GM12878 (cell line): ENCODE data around the gene EPB41L4B. TPM values are rescaled to one million over a fixed set of nuclear protein-coding genes. Genes with fewer than 3 reads are reported as not detected.
A peak's percentile ranks its signal among the peaks of the same experiment; 100 is the strongest.
"Not testable (repeated sequence)": the region's sequence is repeated elsewhere in the genome, so short reads cannot be mapped to it uniquely, and the experiment has no call there.

ENCODE experiments used
- ATAC-seq: fragments of 200-7000 bp; cut with Tn5 transposase; 3 replicates; pipeline ENCODE4 v1.9.1; 2020; ENCODE audit warnings: mild to moderate bottlenecking, moderate library complexity
- BruUV-seq: library from RNA; stranded (reverse); fragments of 400-500 nt; replicated peaks from 2 replicates; lab custom pipeline; 2021; lab: Mats Ljungman, UMichigan
- CTCF ChIA-PET: fragments of 300-600 bp; sonication (Branson Sonifier 250); formaldehyde crosslinking; extraction: SDS; loops from one replicate; lab custom pipeline; 2021; ENCODE audit warnings: inconsistent platforms; lab: Yijun Ruan, JAX
- POLR2A ChIA-PET: fragments of 350-600 bp; formaldehyde crosslinking; extraction: SDS; loops from one replicate; lab custom pipeline; 2021; ENCODE audit warnings: inconsistent platforms; lab: Charles Lee
- RAD21 ChIA-PET: fragments of 300-600 bp; sonication (Branson Sonifier 250); formaldehyde crosslinking; loops from one replicate; lab custom pipeline; 2023; ENCODE audit warnings: antibody characterized with exemption; ENCODE audit not compliant: unreplicated experiment; lab: Charles Lee
- SMC1A ChIA-PET: fragments of 300-600 bp; sonication (Branson Sonifier 250); formaldehyde crosslinking; loops from one replicate; lab custom pipeline; 2023; ENCODE audit not compliant: unreplicated experiment, uncharacterized antibody; lab: Charles Lee
- DNase-seq: peaks from one replicate; pipeline ENCODE4 v3.0.0-alpha.2; 2011; ENCODE audit warnings: low read depth, low spot score
- FAIRE-seq: peaks from 3 replicates; lab custom pipeline; 2011; peaks lifted over from hg19 to GRCh38; lab: Jason Lieb, UNC
- H2AFZ ChIP-seq: 2 replicates; pipeline ENCODE4 v1.6.0; 2011; ENCODE audit warnings: low read depth, low read length, control low read depth; ENCODE audit not compliant: control insufficient read depth
- H3K27ac ChIP-seq: 2 replicates; pipeline ENCODE4 v1.5.1; 2011; ENCODE audit warnings: control low read depth; ENCODE audit not compliant: control insufficient read depth, insufficient read depth
- H3K27me3 ChIP-seq, 2 experiments: replicated peaks in 1 of 2; 2 replicates each; pipeline versions ENCODE4 v1.6.0 to v1.6.1; 2011; ENCODE audit warnings: low read length in 1 of 2; ENCODE audit not compliant: control insufficient read depth in 2 of 2, insufficient read depth in 2 of 2
- H3K36me3 ChIP-seq, 2 experiments: 2 replicates each; pipeline ENCODE4 v1.5.1; 2011; ENCODE audit warnings: low read length in 1 of 2; ENCODE audit not compliant: control insufficient read depth in 2 of 2, insufficient read depth in 2 of 2
- H3K4me1 ChIP-seq: 2 replicates; pipeline ENCODE4 v1.6.1; 2011; ENCODE audit warnings: mild to moderate bottlenecking, low read length, moderate library complexity, mixed read lengths; ENCODE audit not compliant: control insufficient read depth, insufficient read depth
- H3K4me2 ChIP-seq: 2 replicates; pipeline ENCODE4 v1.6.0; 2011; ENCODE audit warnings: control low read depth; ENCODE audit not compliant: control insufficient read depth, insufficient read depth
- H3K4me3 ChIP-seq: fragments of 200-600 bp; sonication (generic); 2 replicates; pipeline ENCODE4 v1.5.1; 2016
- H3K79me2 ChIP-seq: 2 replicates; pipeline ENCODE4 v1.6.0; 2011; ENCODE audit warnings: low read length; ENCODE audit not compliant: control insufficient read depth, insufficient read depth
- H3K9ac ChIP-seq: 2 replicates; pipeline ENCODE4 v1.8.0; 2011; ENCODE audit warnings: low read length, control low read depth, mixed read lengths; ENCODE audit not compliant: control insufficient read depth, insufficient read depth
- H3K9me3 ChIP-seq: replicated peaks from 3 replicates; pipeline ENCODE4 v1.5.1; 2011; ENCODE audit warnings: mild to moderate bottlenecking, low read length; ENCODE audit not compliant: control insufficient read depth, insufficient read depth
- H4K20me1 ChIP-seq: 2 replicates; pipeline ENCODE4 v1.6.0; 2011; ENCODE audit not compliant: control insufficient read depth, insufficient read depth
- CBX3 ChIP-seq: fragments of 200-600 bp; sonication (generic); IDR thresholded peaks from 2 replicates; pipeline ENCODE4 v1.6.1; 2016; ENCODE audit warnings: low read depth, borderline replicate concordance
- CTCF ChIP-seq, 3 experiments: IDR thresholded peaks in 2 of 3; conservative IDR thresholded peaks in 1 of 3; 2 replicates each; pipeline ENCODE4 v1.5.1; 2011; ENCODE audit warnings: low read depth in 3 of 3, low read length in 3 of 3, mild to moderate bottlenecking in 3 of 3, control low read depth in 2 of 3, moderate library complexity in 2 of 3, inconsistent platforms in 1 of 3, mixed read lengths in 1 of 3; ENCODE audit not compliant: control insufficient read depth in 2 of 3, insufficient read depth in 1 of 3; ENCODE audit errors: extremely low read depth in 1 of 3
- EP300 ChIP-seq, 2 experiments: fragments of 150-350 bp in 1 of 2; IDR thresholded peaks; 2 replicates each; pipeline ENCODE4 v1.6.1; 2011 to 2012; ENCODE audit warnings: low read depth in 2 of 2, low read length in 2 of 2, borderline replicate concordance in 1 of 2, improper control_type of control experiment in 1 of 2, inconsistent platforms in 1 of 2; ENCODE audit not compliant: control insufficient read depth in 1 of 2
- IKZF1 ChIP-seq: fragments of 450-650 bp; conservative IDR thresholded peaks from 2 replicates; pipeline ENCODE4 v1.6.1; 2017; ENCODE audit warnings: antibody characterized with exemption, mild to moderate bottlenecking
- NR2F1 ChIP-seq: fragments of 450-650 bp; conservative IDR thresholded peaks from 2 replicates; pipeline ENCODE4 v1.6.1; 2017; ENCODE audit warnings: mild to moderate bottlenecking
- RB1 ChIP-seq: fragments of 450-650 bp; formaldehyde crosslinking; IDR thresholded peaks from 2 replicates; pipeline ENCODE4 v1.6.1; 2017; ENCODE audit warnings: mild to moderate bottlenecking, borderline replicate concordance
- RBBP5 ChIP-seq: fragments of 200-600 bp; sonication (generic); conservative IDR thresholded peaks from 2 replicates; pipeline ENCODE4 v1.6.1; 2016
- RUNX3 ChIP-seq: IDR thresholded peaks from 2 replicates; pipeline ENCODE4 v1.6.1; 2012; ENCODE audit warnings: low read length, inconsistent platforms
- SIN3A ChIP-seq: IDR thresholded peaks from 2 replicates; pipeline ENCODE4 v1.6.1; 2012; ENCODE audit warnings: low read depth, low read length, improper control_type of control experiment
- SMAD1 ChIP-seq: fragments of 450-650 bp; IDR thresholded peaks from 2 replicates; pipeline ENCODE4 v1.6.1; 2018; ENCODE audit warnings: mild to moderate bottlenecking, low read depth; ENCODE audit not compliant: partially characterized antibody
- TARDBP ChIP-seq: IDR thresholded peaks from 2 replicates; pipeline ENCODE4 v1.6.1; 2016; ENCODE audit warnings: borderline replicate concordance
- ZNF384 ChIP-seq: IDR thresholded peaks from 2 replicates; pipeline ENCODE4 v1.6.1; 2012; ENCODE audit warnings: low read depth, mild to moderate bottlenecking, low read length, improper control_type of control experiment, borderline replicate concordance
- whole genome bisulfite sequencing: methylation state at CpG from one replicate; pipeline ENCODE4 v1.1.6; 2016; ENCODE audit warnings: low lambda C conversion rate; ENCODE audit not compliant: insufficient replicate concordance, insufficient coverage; ENCODE audit errors: missing lambda C conversion rate; 5-methylcytosine and 5-hydroxymethylcytosine counted together
- in situ Hi-C: fragments of 300-500 bp; cut with MboI; formaldehyde crosslinking; loops from 9 replicates; pipeline ENCODE4 v1.14.3; 2018; ENCODE audit warnings: mixed read lengths
- intact Hi-C: fragments of 100-400 bp; cut with micrococcal nuclease; formaldehyde crosslinking; loops from one replicate; pipeline ENCODE4 v1.14.2; 2022; ENCODE audit not compliant: unreplicated experiment
- polyA plus RNA-seq, 11 experiments: library from polyadenylated mRNA; depleted of rRNA in 4 of 11; unstranded in 6 of 11; stranded (reverse) in 5 of 11; fragments of >200 nt; fragmentation: Nextera tagmentation in 4 of 11; fragmentation: Illumina TruSeq in 1 of 11; extraction: Ambion mirVana in 4 of 11; extraction: Trizol in 1 of 11; gene quantifications; 1 replicate in 1 of 11; 2 replicates in 10 of 11; pipeline versions ENCODE4 v1.2.1 to v1.2.3, GENCODE V29; 2011 to 2016; ENCODE audit warnings: inconsistent platforms in 2 of 11, missing spikeins in 2 of 11, low read depth in 1 of 11
- total RNA-seq, 4 experiments: library from RNA; depleted of rRNA in 3 of 4; stranded (reverse); fragments of >200 nt in 3 of 4; fragmentation: Illumina TruSeq in 1 of 4; extraction: Trizol in 1 of 4; gene quantifications; 2 replicates each; pipeline versions ENCODE4 v1.2.1 to v1.2.3, GENCODE V29; 2013 to 2021
- TF ChIP-seq, protein P1 (sequence below): fragments of 450-650 bp; IDR thresholded peaks from 2 replicates; pipeline ENCODE4 v1.6.1; 2017; ENCODE audit warnings: antibody characterized with exemption, mild to moderate bottlenecking, moderate library complexity

Gene EPB41L4B
- total and polyA plus RNA-seq, 10 of the 15 experiments (the other 5 are each of a cell fraction or from before 2014, with no cell fraction given): 0.04 to 0.75 (median 0.13) TPM; not detected in 1

DNA sequence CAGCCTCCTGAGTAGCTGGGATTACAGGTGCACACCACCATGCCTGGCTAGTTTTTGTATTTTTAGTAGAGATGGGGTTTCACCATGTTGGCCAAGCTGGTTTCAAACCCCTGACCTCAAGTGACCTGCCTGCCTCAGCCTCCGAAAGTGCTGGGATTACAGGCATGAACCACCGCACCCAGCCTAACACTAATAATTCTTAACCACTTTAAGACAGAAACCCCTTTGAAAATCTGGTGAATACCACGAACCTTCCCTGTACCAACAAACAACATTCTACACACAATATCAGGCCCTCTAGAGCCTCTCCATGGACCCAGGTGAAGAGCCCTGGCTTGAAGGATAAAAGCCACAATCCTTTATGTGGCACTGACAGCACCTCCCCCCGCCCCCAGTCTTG is 102.6 kb downstream of the EPB41L4B start:
- H3K4me2 ChIP-seq, H3K79me2 ChIP-seq, in situ Hi-C loops, H3K27me3 ChIP-seq, DNase-seq, H3K4me3 ChIP-seq, H3K9ac ChIP-seq, H3K9me3 ChIP-seq, BruUV-seq, intact Hi-C loops, FAIRE-seq, H4K20me1 ChIP-seq, POLR2A ChIA-PET, H3K36me3 ChIP-seq, H3K4me1 ChIP-seq, H2AFZ ChIP-seq, RAD21 ChIA-PET, H3K27ac ChIP-seq: not testable (repeated sequence)
- peak; percentile 72 for ATAC-seq
- TF ChIP-seq NR2F1: 0 out of 2 replicates have a peak, but pooled peaks have one; percentile 31
- TF ChIP-seq RUNX3: peak; percentile 30
- WGBS: 23% methylated on average over 4 of the region's 4 CpGs
- SMC1A ChIA-PET: interaction anchor here (1.0 kb wide), 1 partner anchor 98 kb away, joined by 3 read pairs; the partner anchor contains the start of gene TMEM245
- CTCF ChIA-PET: interaction anchor here (0.7 kb wide), 1 partner anchor 121 kb away, joined by 6 read pairs; no protein-coding TSS in a partner anchor

- BruUV-seq: no TSS peak
- no peak for TF ChIP-seq SIN3A
- TF ChIP-seq SMAD1: no peak
- TF ChIP-seq, protein P1, sequence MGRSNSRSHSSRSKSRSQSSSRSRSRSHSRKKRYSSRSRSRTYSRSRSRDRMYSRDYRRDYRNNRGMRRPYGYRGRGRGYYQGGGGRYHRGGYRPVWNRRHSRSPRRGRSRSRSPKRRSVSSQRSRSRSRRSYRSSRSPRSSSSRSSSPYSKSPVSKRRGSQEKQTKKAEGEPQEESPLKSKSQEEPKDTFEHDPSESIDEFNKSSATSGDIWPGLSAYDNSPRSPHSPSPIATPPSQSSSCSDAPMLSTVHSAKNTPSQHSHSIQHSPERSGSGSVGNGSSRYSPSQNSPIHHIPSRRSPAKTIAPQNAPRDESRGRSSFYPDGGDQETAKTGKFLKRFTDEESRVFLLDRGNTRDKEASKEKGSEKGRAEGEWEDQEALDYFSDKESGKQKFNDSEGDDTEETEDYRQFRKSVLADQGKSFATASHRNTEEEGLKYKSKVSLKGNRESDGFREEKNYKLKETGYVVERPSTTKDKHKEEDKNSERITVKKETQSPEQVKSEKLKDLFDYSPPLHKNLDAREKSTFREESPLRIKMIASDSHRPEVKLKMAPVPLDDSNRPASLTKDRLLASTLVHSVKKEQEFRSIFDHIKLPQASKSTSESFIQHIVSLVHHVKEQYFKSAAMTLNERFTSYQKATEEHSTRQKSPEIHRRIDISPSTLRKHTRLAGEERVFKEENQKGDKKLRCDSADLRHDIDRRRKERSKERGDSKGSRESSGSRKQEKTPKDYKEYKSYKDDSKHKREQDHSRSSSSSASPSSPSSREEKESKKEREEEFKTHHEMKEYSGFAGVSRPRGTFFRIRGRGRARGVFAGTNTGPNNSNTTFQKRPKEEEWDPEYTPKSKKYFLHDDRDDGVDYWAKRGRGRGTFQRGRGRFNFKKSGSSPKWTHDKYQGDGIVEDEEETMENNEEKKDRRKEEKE: no peak
- TF ChIP-seq EP300 (IDR thresholded peaks at IDR 0.05; ENCODE audit: borderline replicate concordance in 1 of 2, control insufficient read depth in 1 of 2, low read depth in 2 of 2, low read length in 2 of 2): no peak
- TF ChIP-seq CTCF (IDR thresholded peaks at IDR 0.05 in 2 of 3, conservative IDR thresholded peaks at IDR 0.05 in 1 of 3; ENCODE audit: control insufficient read depth in 2 of 3, extremely low read depth in 1 of 3, insufficient read depth in 1 of 3, low read depth in 3 of 3, low read length in 3 of 3): no peak
- no peak for TF ChIP-seq TARDBP
- TF ChIP-seq IKZF1: no peak
- TF ChIP-seq CBX3: no peak
- TF ChIP-seq RBBP5: no peak
- no peak for TF ChIP-seq ZNF384
- TF ChIP-seq RB1: no peak
Measured at GRCh38 chr9:109214414-109214813, 106.4 kb downstream of the EPB41L4B start.

More at GRCh38 chr9:109214414-109214813, 106.4 kb downstream of the EPB41L4B start:
- DNase-seq (no peak), ATAC-seq (no peak), FAIRE-seq (no peak)
- ChIA-PET CTCF (interaction anchor here (0.9 kb wide), 1 partner anchor 16 kb away, joined by 3 read pairs; no protein-coding TSS in a partner anchor), POLR2A (no interaction called here), SMC1A (interaction anchor here (0.6 kb wide), 1 partner anchor 1033 kb away, joined by 3 read pairs; no protein-coding TSS in a partner anchor), RAD21 (no interaction called here)
- Histone ChIP-seq H2AFZ (no peak overlapping the region), H3K9me3 (no peaks in the 10 kb centered on the region), H4K20me1 (no peaks in the 10 kb centered on the region), H3K36me3 (no peaks in the 10 kb centered on the region), H3K79me2 (no peaks in the 10 kb centered on the region), H3K4me3 (no peak overlapping the region), H3K4me1 (no peaks in the 10 kb centered on the region), H3K4me2 (no peak overlapping the region), H3K9ac (no peak overlapping the region), H3K27me3 (no peaks in the 10 kb centered on the region; a peak in 1 of 4 replicates), H3K27ac (no peak overlapping the region)
- WGBS: 44% methylated on average over 6 of the region's 6 CpGs
- intact Hi-C loops: no loop called here
- in situ Hi-C loops: no loop called here
